Hematopoietic multipotent progenitor cell treated with erythropoietin and hydrocortisone succinate and interleukin-3 and kit ligand, for 4 days (in vitro differentiated cells): ENCODE results near the gene ZBTB22.
A peak's percentile ranks its signal among the peaks of the same experiment; 100 is the strongest.
"Not testable (repeated sequence)": the region's sequence is repeated elsewhere in the genome, so short reads cannot be mapped to it uniquely, and the experiment has no call there.

Experiments used
- DNase-seq: peaks from one replicate; pipeline ENCODE4 v3.0.0-alpha.2; 2015

The ZBTB22 gene

GRCh38 chr6:33317669-33318425 is at the start of gene ZBTB22:
TSS of gene ZBTB22 (minus strand) at chr6:33317744. CDS start at chr6:33316916, 828 bp downstream.
- peak; percentile 100 for DNase-seq

GRCh38 chr6:33367009-33367714 is 49.6 kb upstream of the ZBTB22 start:
- no peak for DNase-seq

- DNase-seq: peak; percentile 47
These were observed 47.8 kb upstream of the ZBTB22 start for GRCh38 chr6:33365206-33365971.

- peak; percentile 94 for DNase-seq
These were observed 47.1 kb upstream of the ZBTB22 start for GRCh38 chr6:33364475-33365205.

- DNase-seq: not testable (repeated sequence)
These were observed 45.9 kb upstream of the ZBTB22 start for GRCh38 chr6:33363486-33363885.

- no peak for DNase-seq
These were observed 41.8 kb upstream of the ZBTB22 start for GRCh38 chr6:33359331-33359730.

- peak; percentile 57 for DNase-seq
These were observed 39.8 kb upstream of the ZBTB22 start for GRCh38 chr6:33357160-33357871.

- DNase-seq: no peak
These were observed 38.8 kb upstream of the ZBTB22 start for GRCh38 chr6:33356295-33356694.

- DNase-seq: not testable (repeated sequence)
These were observed 38.3 kb upstream of the ZBTB22 start for GRCh38 chr6:33355860-33356259.

GRCh38 chr6:33347816-33348215 is 30.3 kb upstream of the ZBTB22 start:
- DNase-seq: no peak

GRCh38 chr6:33346972-33347371 is 29.4 kb upstream of the ZBTB22 start:
- not testable (repeated sequence) for DNase-seq

GRCh38 chr6:33344701-33345697 is 27.5 kb upstream of the ZBTB22 start:
- peak; percentile 94 for DNase-seq

GRCh38 chr6:33343953-33344611 is 26.5 kb upstream of the ZBTB22 start:
- DNase-seq: peak; percentile 80

GRCh38 chr6:33343606-33343952 is 26.0 kb upstream of the ZBTB22 start:
- not testable (repeated sequence) for DNase-seq

GRCh38 chr6:33339193-33339592 is 21.6 kb upstream of the ZBTB22 start:
- no peak for DNase-seq

- DNase-seq: no peak
These were observed 19.0 kb upstream of the ZBTB22 start for GRCh38 chr6:33336495-33336894.

GRCh38 chr6:33335916-33336315 is 18.4 kb upstream of the ZBTB22 start:
- DNase-seq: no peak

- peak; percentile 25 for DNase-seq
These were observed 16.1 kb upstream of the ZBTB22 start for GRCh38 chr6:33333666-33334065.

- DNase-seq: no peak
These were observed 13.2 kb upstream of the ZBTB22 start for GRCh38 chr6:33330736-33331135.

- no peak for DNase-seq
These were observed 11.5 kb upstream of the ZBTB22 start for GRCh38 chr6:33329058-33329457.
